B cell (primary cell): ENCODE measurements around the gene TFDP1. TPM values are rescaled to one million over a fixed set of nuclear protein-coding genes. Genes with fewer than 3 reads are reported as not detected.

Experiments
- ATAC-seq: fragments of 200-7000 bp; cut with Tn5 transposase; one replicate; pipeline ENCODE4 v1.10.0; 2021; ENCODE audit warnings: low read depth, mild to moderate bottlenecking, moderate number of reproducible peaks, moderate library complexity
- CTCF ChIA-PET: fragments of 350-600 bp; sonication (Branson Sonifier 250); formaldehyde crosslinking; loops from one replicate; lab custom pipeline; 2021; ENCODE audit warnings: antibody characterized with exemption, inconsistent platforms; lab: Charles Lee
- POLR2A ChIA-PET: fragments of 350-600 bp; sonication (Branson Sonifier 250); formaldehyde crosslinking; loops from one replicate; lab custom pipeline; 2021; ENCODE audit warnings: antibody characterized with exemption; lab: Charles Lee
- DNase-seq: peaks from one replicate; pipeline ENCODE4 v3.0.0; 2013
- H2AFZ ChIP-seq: 2 replicates; pipeline ENCODE4 v1.6.1; 2012; ENCODE audit warnings: mild to moderate bottlenecking, low read depth, low read length; ENCODE audit not compliant: insufficient read depth, poor library complexity, severe bottlenecking
- H3K27ac ChIP-seq, 2 donors: 1 replicate in 1 of 2; 2 replicates in 1 of 2; pipeline ENCODE4 v1.5.1; 2012 to 2013; ENCODE audit warnings: low read length in 2 of 2, mild to moderate bottlenecking in 2 of 2, moderate library complexity in 1 of 2
- H3K27me3 ChIP-seq, 4 experiments: fragments of 200-600 bp in 1 of 4; sonication (generic) in 1 of 4; replicated peaks in 1 of 4; 1 replicate in 2 of 4; 2 replicates in 2 of 4; pipeline versions ENCODE4 v1.6.1 to v1.7.0; 2013 to 2016; ENCODE audit warnings: low read length in 3 of 4, mild to moderate bottlenecking in 2 of 4, mixed read lengths in 1 of 4, moderate library complexity in 1 of 4; ENCODE audit not compliant: insufficient read depth in 4 of 4, control insufficient read depth in 3 of 4; ENCODE audit errors: control extremely low read depth in 1 of 4
- H3K36me3 ChIP-seq, 2 experiments: replicated peaks in 1 of 2; 1 replicate in 1 of 2; 2 replicates in 1 of 2; pipeline versions ENCODE4 v1.6.1 to v1.7.1; 2013; ENCODE audit warnings: low read length in 1 of 2; ENCODE audit not compliant: insufficient read depth in 2 of 2, control insufficient read depth in 1 of 2; ENCODE audit errors: control extremely low read depth in 1 of 2, extremely low read depth in 1 of 2
- H3K4me1 ChIP-seq, 2 donors: fragments of 200-600 bp in 1 of 2; sonication (generic) in 1 of 2; 1 replicate in 1 of 2; 2 replicates in 1 of 2; pipeline versions ENCODE4 v1.5.1 to v1.6.1; 2013 to 2017; ENCODE audit warnings: low read length in 2 of 2; ENCODE audit not compliant: control insufficient read depth in 2 of 2, insufficient read depth in 2 of 2
- H3K4me2 ChIP-seq: replicated peaks from 2 replicates; pipeline ENCODE3; 2012; ENCODE audit warnings: mild to moderate bottlenecking, low read depth, low read length; ENCODE audit not compliant: poor library complexity, severe bottlenecking
- H3K4me3 ChIP-seq, 5 experiments: fragments of 200-600 bp in 1 of 5; sonication (generic) in 1 of 5; 1 replicate in 3 of 5; 2 replicates in 2 of 5; pipeline versions ENCODE4 v1.5.1 to v1.7.0; 2011 to 2016; ENCODE audit warnings: low read length in 4 of 5, mild to moderate bottlenecking in 4 of 5, low read depth in 2 of 5, control low read depth in 1 of 5, moderate library complexity in 1 of 5; ENCODE audit not compliant: insufficient read depth in 1 of 5; ENCODE audit errors: control extremely low read depth in 1 of 5, extremely low read depth in 1 of 5
- H3K79me2 ChIP-seq: fragments of 200-600 bp; sonication (generic); one replicate; pipeline ENCODE4 v1.6.0; 2016; ENCODE audit warnings: low read length; ENCODE audit not compliant: control insufficient read depth, insufficient read depth
- H3K9ac ChIP-seq: fragments of 200-600 bp; sonication (generic); 2 replicates; pipeline ENCODE4 v1.6.1; 2017; ENCODE audit warnings: mild to moderate bottlenecking, low read length, moderate library complexity
- H3K9me3 ChIP-seq, 3 donors: one replicate each; pipeline versions ENCODE4 v1.6.1 to v1.7.1; 2013; ENCODE audit warnings: low read length in 2 of 3; ENCODE audit not compliant: control insufficient read depth in 2 of 3, insufficient read depth in 1 of 3; ENCODE audit errors: control extremely low read depth in 1 of 3
- H4K20me1 ChIP-seq: 2 replicates; pipeline ENCODE4 v1.6.0; 2012; ENCODE audit warnings: mild to moderate bottlenecking, low read length; ENCODE audit not compliant: insufficient read depth, control insufficient read depth, poor library complexity, severe bottlenecking
- H3K27ac Mint-ChIP-seq: one replicate; pipeline ENCODE4 v1.8.0; 2021; ENCODE audit warnings: mixed read lengths
- H3K27me3 Mint-ChIP-seq: one replicate; pipeline ENCODE4 v1.8.0; 2021; ENCODE audit warnings: mixed read lengths
- H3K4me1 Mint-ChIP-seq: one replicate; pipeline ENCODE4 v1.8.0; 2021; ENCODE audit warnings: mixed read lengths
- H3K4me3 Mint-ChIP-seq: one replicate; pipeline ENCODE4 v1.8.0; 2021; ENCODE audit warnings: mixed read lengths
- H3K9me3 Mint-ChIP-seq: one replicate; pipeline ENCODE4 v1.8.0; 2022; ENCODE audit warnings: mixed read lengths; ENCODE audit not compliant: insufficient read depth
- EZH2 ChIP-seq: IDR thresholded peaks from 2 replicates; pipeline ENCODE4 v1.6.1; 2012; ENCODE audit warnings: borderline replicate concordance, low read depth, mild to moderate bottlenecking, moderate library complexity, low read length; ENCODE audit not compliant: insufficient read depth, poor library complexity, severe bottlenecking
- WGBS: methylation state at CpG from one replicate; pipeline ENCODE4 v1.1.5; 2013; ENCODE audit warnings: missing lambda C conversion rate; ENCODE audit not compliant: insufficient coverage; 5-methylcytosine and 5-hydroxymethylcytosine counted together
- intact Hi-C: fragments of 100-400 bp; cut with micrococcal nuclease; formaldehyde crosslinking; loops from one replicate; pipeline ENCODE4 v1.10.0; 2022
- polyA plus RNA-seq: library from polyadenylated mRNA; depleted of rRNA; stranded (reverse); fragments of >200 nt; gene quantifications from 2 replicates; pipeline ENCODE4 v1.2.3, GENCODE V29; 2012
- total RNA-seq, 2 donors: library from RNA; stranded (reverse); fragments of 120-200 nt in 1 of 2; gene quantifications; 1 replicate in 1 of 2; 2 replicates in 1 of 2; pipeline versions ENCODE4 v1.2.3 to v1.2.4, GENCODE V29; 2013 to 2022
- TF ChIP-seq, protein P1 (sequence below): fragments of 200-600 bp; IDR thresholded peaks from one replicate; pipeline ENCODE4 v1.8.0; 2022; ENCODE audit warnings: antibody characterized with exemption, mild to moderate bottlenecking

TFDP1 gene
- total and polyA plus RNA-seq, 2 donors (not counting 1 experiment from before 2014, with no cell fraction given), result 19.1 to 31.1 TPM

DNA sequence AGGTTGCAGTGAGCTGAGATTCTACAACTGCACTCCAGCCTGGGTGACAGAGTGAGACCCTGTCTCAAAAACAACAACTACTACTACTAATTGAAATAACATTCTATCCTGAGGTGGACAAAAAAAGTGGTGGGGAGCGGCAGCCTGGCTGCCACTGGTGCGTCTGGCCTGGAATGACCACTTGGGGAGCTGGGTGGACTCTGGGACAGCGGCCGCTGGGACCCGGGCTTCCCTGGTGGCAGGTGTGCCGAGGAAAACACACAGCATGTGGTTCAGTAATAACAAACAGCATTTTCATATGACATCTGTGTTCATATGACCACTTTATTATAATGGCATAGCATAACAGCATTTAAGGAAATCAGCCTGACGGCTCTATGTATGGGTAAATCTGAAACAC, 33.9 kb downstream of the TFDP1 start:
- Histone ChIP-seq H3K79me2 (peaks cover 45% of the 10 kb centered on the region), H3K27ac (no peak overlapping the region), H3K9ac (no peak overlapping the region), H3K27me3 (no peaks in the 10 kb centered on the region), H4K20me1 (no peaks in the 10 kb centered on the region), H3K4me1 (no peaks in the 10 kb centered on the region), H3K36me3 (peaks cover 0 to 7% of the 10 kb centered on the region in 2 experiments), H3K9me3 (peaks cover 0 to 5% (median 0%) of the 10 kb centered on the region in 3 donors), H2AFZ (no peak overlapping the region), H3K4me3 (no peak overlapping the region), H3K4me2 (no peak overlapping the region)
- ChIA-PET CTCF (no interaction called here), POLR2A (no interaction called here)
- no CpG with 5 or more reads among the region's 7 CpGs for WGBS
- DNase-seq, result no peak
- intact Hi-C loops, result no loop called here
- H3K4me3 Mint-ChIP-seq, result no peak overlapping the region
- H3K27ac Mint-ChIP-seq, result no peak overlapping the region
- H3K4me1 Mint-ChIP-seq, result no peaks in the 10 kb centered on the region
- TF ChIP-seq EZH2, result no peak
- TF ChIP-seq, protein P1, sequence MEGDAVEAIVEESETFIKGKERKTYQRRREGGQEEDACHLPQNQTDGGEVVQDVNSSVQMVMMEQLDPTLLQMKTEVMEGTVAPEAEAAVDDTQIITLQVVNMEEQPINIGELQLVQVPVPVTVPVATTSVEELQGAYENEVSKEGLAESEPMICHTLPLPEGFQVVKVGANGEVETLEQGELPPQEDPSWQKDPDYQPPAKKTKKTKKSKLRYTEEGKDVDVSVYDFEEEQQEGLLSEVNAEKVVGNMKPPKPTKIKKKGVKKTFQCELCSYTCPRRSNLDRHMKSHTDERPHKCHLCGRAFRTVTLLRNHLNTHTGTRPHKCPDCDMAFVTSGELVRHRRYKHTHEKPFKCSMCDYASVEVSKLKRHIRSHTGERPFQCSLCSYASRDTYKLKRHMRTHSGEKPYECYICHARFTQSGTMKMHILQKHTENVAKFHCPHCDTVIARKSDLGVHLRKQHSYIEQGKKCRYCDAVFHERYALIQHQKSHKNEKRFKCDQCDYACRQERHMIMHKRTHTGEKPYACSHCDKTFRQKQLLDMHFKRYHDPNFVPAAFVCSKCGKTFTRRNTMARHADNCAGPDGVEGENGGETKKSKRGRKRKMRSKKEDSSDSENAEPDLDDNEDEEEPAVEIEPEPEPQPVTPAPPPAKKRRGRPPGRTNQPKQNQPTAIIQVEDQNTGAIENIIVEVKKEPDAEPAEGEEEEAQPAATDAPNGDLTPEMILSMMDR, result no peak
- no peaks in the 10 kb centered on the region for H3K9me3 Mint-ChIP-seq
- no peak for ATAC-seq
- no peaks in the 10 kb centered on the region for H3K27me3 Mint-ChIP-seq

DNA sequence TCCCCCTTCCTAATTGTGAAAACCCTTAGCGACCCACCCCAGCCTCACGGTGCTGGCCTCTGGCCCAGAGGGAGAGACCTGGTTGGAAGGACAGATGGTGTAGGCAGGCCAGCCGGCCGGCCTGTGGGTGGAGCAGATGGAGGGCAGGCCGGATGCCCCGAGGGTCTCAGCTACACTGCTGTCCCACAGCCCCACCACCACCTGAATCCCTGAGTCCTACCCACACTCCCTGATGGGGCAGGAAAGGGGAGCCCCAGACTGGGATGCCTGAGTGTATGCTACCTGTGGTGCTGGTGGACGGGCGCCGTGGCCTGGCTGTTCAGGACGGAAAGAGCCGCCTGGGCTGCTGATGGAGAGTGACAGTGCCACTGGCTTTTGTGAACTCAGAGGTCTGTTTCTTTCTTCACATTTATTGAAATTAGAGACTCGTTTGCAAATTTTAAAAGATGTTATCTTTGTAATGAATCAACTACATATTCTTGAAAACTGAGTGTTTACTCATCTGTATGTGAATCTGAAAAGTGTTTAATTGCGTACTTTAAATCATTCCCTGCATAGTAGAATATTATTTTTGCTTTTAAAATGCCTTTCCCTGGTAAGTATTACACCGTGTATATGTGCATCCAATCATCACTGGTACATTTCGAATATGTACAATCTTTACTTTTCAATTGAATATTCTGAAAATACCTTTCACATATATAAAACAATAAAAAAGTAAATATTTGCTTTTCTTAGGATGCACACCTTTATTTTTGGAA, 35.7 kb downstream of the TFDP1 start:
- ChIA-PET CTCF (no interaction called here), POLR2A (no interaction called here)
- WGBS, result 100% methylated on average over 3 of the region's 15 CpGs
- intact Hi-C loops, result no loop called here
- Histone ChIP-seq H4K20me1 (no peaks in the 10 kb centered on the region), H3K4me2 (no peak overlapping the region), H3K27me3 (no peaks in the 10 kb centered on the region), H2AFZ (no peak overlapping the region), H3K9me3 (peaks cover 0 to 5% (median 0%) of the 10 kb centered on the region in 3 donors), H3K27ac (no peak overlapping the region), H3K79me2 (peaks cover 27% of the 10 kb centered on the region), H3K9ac (no peak overlapping the region), H3K4me3 (no peak overlapping the region), H3K36me3 (peaks cover 0 to 13% of the 10 kb centered on the region in 2 experiments), H3K4me1 (no peaks in the 10 kb centered on the region)
- H3K27me3 Mint-ChIP-seq, result no peaks in the 10 kb centered on the region
- no peak overlapping the region for H3K27ac Mint-ChIP-seq
- no peaks in the 10 kb centered on the region for H3K9me3 Mint-ChIP-seq
- ATAC-seq (no peak), DNase-seq (no peak)
- H3K4me3 Mint-ChIP-seq, result no peak overlapping the region
- no peak for TF ChIP-seq EZH2
- TF ChIP-seq, protein P1, result no peak
- H3K4me1 Mint-ChIP-seq, result no peaks in the 10 kb centered on the region
